ENCODE results near the gene ATP5PF. TPM values are rescaled to one million over a fixed set of nuclear protein-coding genes. Genes with fewer than 3 reads are reported as not detected.

Gene ATP5PF
- total RNA-seq, 1 donor from 2014 or later: 144 TPM

GRCh38 chr21:25689226-25689625 is 45.5 kb downstream of the ATP5PF start:
- no peaks in the 10 kb centered on the region for H3K4me1 Mint-ChIP-seq (ENCODE audit: low read depth)
- H3K36me3 Mint-ChIP-seq (ENCODE audit: insufficient read depth): no peaks in the 10 kb centered on the region
- no peak overlapping the region for H3K4me3 Mint-ChIP-seq (ENCODE audit: low read depth)
- no peaks in the 10 kb centered on the region for H3K27me3 Mint-ChIP-seq
- H3K9me3 Mint-ChIP-seq (ENCODE audit: low read depth): no peaks in the 10 kb centered on the region
- TF ChIP-seq CTCF (IDR thresholded peaks at IDR 0.05; ENCODE audit: unreplicated experiment): no peak
- no peak overlapping the region for H3K27ac Mint-ChIP-seq
- DNase-seq (ENCODE audit: low spot score, unreplicated experiment): no peak

- no peak for DNase-seq (ENCODE audit: low spot score, unreplicated experiment)
- no peaks in the 10 kb centered on the region for H3K36me3 Mint-ChIP-seq (ENCODE audit: insufficient read depth)
- H3K27ac Mint-ChIP-seq: no peak overlapping the region
- H3K27me3 Mint-ChIP-seq: no peaks in the 10 kb centered on the region
- no peak overlapping the region for H3K4me3 Mint-ChIP-seq (ENCODE audit: low read depth)
- H3K9me3 Mint-ChIP-seq (ENCODE audit: low read depth): no peaks in the 10 kb centered on the region
- H3K4me1 Mint-ChIP-seq (ENCODE audit: low read depth): no peaks in the 10 kb centered on the region
- no peak for TF ChIP-seq CTCF (IDR thresholded peaks at IDR 0.05; ENCODE audit: unreplicated experiment)
These were observed 46.2 kb downstream of the ATP5PF start for GRCh38 chr21:25688275-25689155.

- no peak for TF ChIP-seq CTCF (IDR thresholded peaks at IDR 0.05; ENCODE audit: unreplicated experiment)
- Mint-ChIP-seq H3K4me1 (ENCODE audit: low read depth) (no peaks in the 10 kb centered on the region), H3K4me3 (ENCODE audit: low read depth) (no peak overlapping the region), H3K27ac (no peak overlapping the region), H3K9me3 (ENCODE audit: low read depth) (no peaks in the 10 kb centered on the region), H3K27me3 (no peaks in the 10 kb centered on the region), H3K36me3 (ENCODE audit: insufficient read depth) (no peaks in the 10 kb centered on the region)
- no peak for DNase-seq (ENCODE audit: low spot score, unreplicated experiment)
These were observed 46.9 kb downstream of the ATP5PF start for GRCh38 chr21:25687787-25688186.

- DNase-seq (ENCODE audit: low spot score, unreplicated experiment): no peak
- H3K36me3 Mint-ChIP-seq (ENCODE audit: insufficient read depth): no peaks in the 10 kb centered on the region
- no peak overlapping the region for H3K4me3 Mint-ChIP-seq (ENCODE audit: low read depth)
- H3K27ac Mint-ChIP-seq: no peak overlapping the region
- no peak for TF ChIP-seq CTCF (IDR thresholded peaks at IDR 0.05; ENCODE audit: unreplicated experiment)
- no peaks in the 10 kb centered on the region for H3K4me1 Mint-ChIP-seq (ENCODE audit: low read depth)
- H3K9me3 Mint-ChIP-seq (ENCODE audit: low read depth): no peaks in the 10 kb centered on the region
- H3K27me3 Mint-ChIP-seq: no peaks in the 10 kb centered on the region
These were observed 52.3 kb downstream of the ATP5PF start for GRCh38 chr21:25682382-25682781.

GRCh38 chr21:25676451-25676850 is 58.3 kb downstream of the ATP5PF start:
- TF ChIP-seq CTCF (IDR thresholded peaks at IDR 0.05; ENCODE audit: unreplicated experiment): no peak
- Mint-ChIP-seq H3K4me1 (ENCODE audit: low read depth) (no peaks in the 10 kb centered on the region), H3K27me3 (no peaks in the 10 kb centered on the region), H3K36me3 (ENCODE audit: insufficient read depth) (no peaks in the 10 kb centered on the region), H3K9me3 (ENCODE audit: low read depth) (peaks cover 6% of the 10 kb centered on the region), H3K27ac (no peak overlapping the region), H3K4me3 (ENCODE audit: low read depth) (no peak overlapping the region)
- DNase-seq (ENCODE audit: low spot score, unreplicated experiment): no peak

Other genes with a start within 250 kb of the ATP5PF start
- 29.9 and 30.7 TPM in 2 replicates for gene MRPL39, start 127.4 kb downstream of the ATP5PF start, total RNA-seq
- 2.2 and 2.4 TPM in 2 replicates for gene JAM2, start 95.6 kb downstream of the ATP5PF start, total RNA-seq
- 21.8 and 23.5 TPM in 2 replicates for gene GABPA, start 68 bp upstream of the ATP5PF start, total RNA-seq

Data from progenitor cell of endocrine pancreas (in vitro differentiated cells).